LNCaP clone FGC (cell line): Measurements from ENCODE around the gene TPPP2.

Experiments used
- DNase-seq: peaks from one replicate; pipeline ENCODE4 v3.0.0-alpha.2; 2011; ENCODE audit warnings: low read depth
- H3K4me3 ChIP-seq: 2 replicates; pipeline ENCODE4 v1.5.1; 2011; ENCODE audit warnings: mild to moderate bottlenecking, low read depth, low read length, control low read depth
- TF ChIP-seq, protein P1 (sequence below): IDR thresholded peaks from 2 replicates; pipeline ENCODE4 v1.5.1; 2012; ENCODE audit warnings: mild to moderate bottlenecking; ENCODE audit not compliant: control insufficient read depth, insufficient read depth; ENCODE audit errors: extremely low read depth

TPPP2 gene

DNA sequence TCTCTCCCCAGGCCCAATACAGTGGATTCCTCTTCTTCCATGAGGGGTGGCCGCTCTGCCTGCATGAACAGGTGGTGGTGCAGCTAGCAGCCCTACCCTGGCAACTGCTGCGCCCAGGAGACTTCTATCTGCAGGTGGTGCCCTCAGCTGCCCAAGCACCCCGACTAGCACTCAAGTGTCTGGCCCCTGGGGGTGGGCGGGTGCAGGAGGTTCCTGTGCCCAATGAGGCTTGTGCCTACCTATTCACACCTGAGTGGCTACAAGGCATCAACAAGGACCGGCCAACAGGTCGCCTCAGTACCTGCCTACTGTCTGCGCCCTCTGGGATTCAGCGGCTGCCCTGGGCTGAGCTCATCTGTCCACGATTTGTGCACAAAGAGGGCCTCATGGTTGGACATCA lies 43.9 kb downstream of the TPPP2 start:
- no peak for DNase-seq
- TF ChIP-seq, protein P1, sequence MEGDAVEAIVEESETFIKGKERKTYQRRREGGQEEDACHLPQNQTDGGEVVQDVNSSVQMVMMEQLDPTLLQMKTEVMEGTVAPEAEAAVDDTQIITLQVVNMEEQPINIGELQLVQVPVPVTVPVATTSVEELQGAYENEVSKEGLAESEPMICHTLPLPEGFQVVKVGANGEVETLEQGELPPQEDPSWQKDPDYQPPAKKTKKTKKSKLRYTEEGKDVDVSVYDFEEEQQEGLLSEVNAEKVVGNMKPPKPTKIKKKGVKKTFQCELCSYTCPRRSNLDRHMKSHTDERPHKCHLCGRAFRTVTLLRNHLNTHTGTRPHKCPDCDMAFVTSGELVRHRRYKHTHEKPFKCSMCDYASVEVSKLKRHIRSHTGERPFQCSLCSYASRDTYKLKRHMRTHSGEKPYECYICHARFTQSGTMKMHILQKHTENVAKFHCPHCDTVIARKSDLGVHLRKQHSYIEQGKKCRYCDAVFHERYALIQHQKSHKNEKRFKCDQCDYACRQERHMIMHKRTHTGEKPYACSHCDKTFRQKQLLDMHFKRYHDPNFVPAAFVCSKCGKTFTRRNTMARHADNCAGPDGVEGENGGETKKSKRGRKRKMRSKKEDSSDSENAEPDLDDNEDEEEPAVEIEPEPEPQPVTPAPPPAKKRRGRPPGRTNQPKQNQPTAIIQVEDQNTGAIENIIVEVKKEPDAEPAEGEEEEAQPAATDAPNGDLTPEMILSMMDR: no peak

DNA sequence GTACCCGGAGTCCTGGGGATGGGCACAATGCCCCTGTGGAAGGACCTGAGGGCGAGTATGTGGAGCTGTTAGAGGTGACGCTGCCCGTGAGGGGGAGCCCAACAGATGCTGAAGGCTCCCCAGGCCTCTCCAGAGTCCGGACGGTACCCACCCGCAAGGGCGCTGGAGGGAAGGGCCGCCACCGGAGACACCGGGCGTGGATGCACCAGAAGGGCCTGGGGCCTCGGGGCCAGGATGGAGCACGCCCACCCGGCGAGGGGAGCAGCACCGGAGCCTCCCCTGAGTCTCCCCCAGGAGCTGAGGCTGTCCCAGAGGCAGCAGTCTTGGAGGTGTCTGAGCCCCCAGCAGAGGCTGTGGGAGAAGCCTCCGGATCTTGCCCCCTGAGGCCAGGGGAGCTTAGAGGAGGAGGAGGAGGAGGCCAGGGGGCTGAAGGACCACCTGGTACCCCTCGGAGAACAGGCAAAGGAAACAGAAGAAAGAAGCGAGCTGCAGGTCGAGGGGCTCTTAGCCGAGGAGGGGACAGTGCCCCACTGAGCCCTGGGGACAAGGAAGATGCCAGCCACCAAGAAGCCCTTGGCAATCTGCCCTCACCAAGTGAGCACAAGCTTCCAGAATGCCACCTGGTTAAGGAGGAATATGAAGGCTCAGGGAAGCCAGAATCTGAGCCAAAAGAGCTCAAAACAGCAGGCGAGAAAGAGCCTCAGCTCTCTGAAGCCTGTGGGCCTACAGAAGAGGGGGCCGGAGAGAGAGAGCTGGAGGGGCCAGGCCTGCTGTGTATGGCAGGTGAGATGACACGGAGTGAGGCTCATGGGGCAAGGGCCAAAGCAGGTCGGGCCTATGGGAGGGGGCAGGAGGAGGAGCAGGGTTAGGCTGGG lies 44.6 kb downstream of the TPPP2 start:
- TF ChIP-seq, protein P1: no peak
- DNase-seq: no peak
- no peak overlapping the region for H3K4me3 ChIP-seq

More for the DNA sequence above, 43.9 kb downstream of the TPPP2 start:
- H3K4me3 ChIP-seq: no peak overlapping the region

DNA sequence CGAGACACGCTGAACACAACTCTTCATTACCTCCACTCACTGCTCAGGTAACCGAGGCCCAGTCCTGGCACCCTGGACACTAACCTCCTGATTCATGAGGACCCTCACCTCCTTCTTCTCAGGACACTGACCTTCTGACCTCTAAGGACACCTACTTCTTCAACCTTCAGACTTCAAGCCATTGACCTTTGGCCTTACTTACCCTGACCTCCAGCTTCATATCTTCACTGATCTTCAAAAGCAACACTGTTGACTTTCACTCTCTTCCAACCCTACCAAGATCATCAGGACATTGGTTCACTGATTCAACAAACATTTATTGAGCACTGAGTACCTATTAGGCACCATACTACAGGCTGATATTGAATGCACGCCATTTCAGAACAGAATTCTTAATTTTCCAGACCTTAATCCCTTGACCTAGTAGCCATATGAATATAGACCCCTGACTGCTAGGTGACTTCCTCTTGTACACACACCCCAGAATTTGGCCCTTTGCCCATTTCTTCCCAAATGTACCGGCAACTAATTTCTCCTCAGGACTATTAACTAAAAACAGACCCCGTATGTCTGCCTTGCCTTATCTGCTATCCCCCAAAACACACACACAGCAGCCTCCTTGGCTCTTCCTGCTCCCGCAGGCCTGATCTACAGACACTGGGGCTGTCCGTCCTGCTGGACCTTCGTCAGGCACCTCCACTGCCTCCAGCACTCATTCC lies 45.9 kb downstream of the TPPP2 start:
- no peak for DNase-seq
- TF ChIP-seq, protein P1: no peak

DNA sequence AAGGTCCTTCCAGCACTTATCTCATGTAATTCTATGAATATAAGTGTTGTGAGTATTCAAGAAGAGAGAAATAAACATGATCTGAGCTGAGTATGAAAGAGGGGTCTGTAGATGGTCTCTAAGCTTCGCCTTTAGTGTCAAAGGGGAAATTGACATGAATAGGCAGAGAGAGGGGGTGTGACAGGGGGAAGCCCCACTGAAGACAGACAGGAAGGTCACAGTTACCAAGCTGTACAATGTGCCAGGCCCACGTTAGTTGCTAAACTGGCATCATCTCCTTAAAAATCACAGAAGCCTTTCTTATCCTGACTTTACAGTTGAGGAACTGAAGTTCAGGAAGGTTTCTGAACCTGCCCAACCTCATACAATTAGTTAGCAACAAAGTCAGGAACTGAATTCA lies 47.7 kb downstream of the TPPP2 start:
- TF ChIP-seq, protein P1: no peak
- DNase-seq: no peak
- no peak overlapping the region for H3K4me3 ChIP-seq

More for the DNA sequence above, 45.9 kb downstream of the TPPP2 start:
- H3K4me3 ChIP-seq: no peak overlapping the region

DNA sequence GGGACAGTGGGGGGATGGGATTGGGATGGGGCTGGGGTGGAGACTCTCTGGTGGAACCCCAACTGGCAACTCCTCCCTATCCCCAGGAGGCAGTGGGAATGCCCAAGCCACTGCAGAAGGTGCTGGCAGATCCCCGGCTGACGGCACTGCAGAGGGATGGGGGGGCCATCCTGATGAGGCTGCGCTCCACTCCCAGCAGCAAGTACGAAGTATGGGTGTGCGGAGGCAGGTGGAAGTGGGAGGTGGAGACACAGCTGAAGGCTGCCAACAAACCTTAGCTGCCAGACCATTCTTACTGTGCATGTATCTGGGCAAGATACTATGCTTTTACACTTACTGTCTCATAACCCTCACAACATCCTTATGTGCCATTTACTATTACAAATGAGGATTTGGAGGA lies 48.3 kb downstream of the TPPP2 start:
- TF ChIP-seq, protein P1: no peak
- H3K4me3 ChIP-seq: no peak overlapping the region
- no peak for DNase-seq

DNA sequence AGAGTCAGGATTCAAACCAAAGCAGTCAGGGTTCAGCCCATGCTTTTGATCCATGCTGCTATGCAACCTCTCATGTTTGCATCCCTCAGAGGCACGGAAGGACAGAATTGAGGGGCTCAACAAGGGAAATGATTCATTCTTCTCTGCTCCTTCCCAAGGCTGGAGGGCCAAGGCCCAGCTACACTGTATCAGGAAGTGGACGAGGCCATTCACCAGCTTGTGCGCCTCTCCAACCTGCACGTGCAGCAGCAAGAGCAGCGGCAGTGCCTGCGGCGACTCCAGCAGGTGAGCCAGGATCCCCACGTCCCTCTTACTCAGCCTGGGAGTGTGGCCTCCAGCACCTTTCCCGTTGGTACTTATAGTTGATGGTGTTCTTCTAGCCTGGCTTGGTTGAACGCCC lies 48.7 kb downstream of the TPPP2 start:
- H3K4me3 ChIP-seq: no peak overlapping the region
- TF ChIP-seq, protein P1: no peak
- no peak for DNase-seq
